ENCODE results near the gene ZNF846. TPM values are rescaled to one million over a fixed set of nuclear protein-coding genes. Genes with fewer than 3 reads are reported as not detected.

Gene ZNF846
- total RNA-seq, 4 donors from 2014 or later, result 8.7 to 15.5 (median 10.4) TPM

DNA sequence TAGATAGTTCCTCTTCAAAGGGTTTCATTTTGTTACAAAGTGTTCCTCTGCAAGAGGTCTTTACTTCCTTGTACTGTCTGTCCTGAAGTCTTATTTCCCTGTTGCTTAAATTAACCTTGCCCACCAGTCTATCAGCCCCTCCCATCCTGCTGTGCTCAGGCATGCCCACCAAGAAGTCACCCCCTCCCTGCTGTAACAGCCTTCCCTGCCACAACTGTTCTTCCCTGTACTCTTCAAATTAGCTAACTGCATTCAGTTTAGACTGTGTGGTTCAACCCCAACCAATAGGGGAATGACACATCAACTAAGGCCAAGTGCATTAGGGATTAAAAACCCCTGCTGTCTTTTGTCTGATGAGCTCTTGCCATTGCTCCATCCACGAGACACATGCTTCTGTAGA lies 59.2 kb downstream of the ZNF846 start:
- no peak overlapping the region for H3K4me3 ChIP-seq (ENCODE audit: low read depth, poor library complexity, severe bottlenecking)
- TF ChIP-seq, protein P1, sequence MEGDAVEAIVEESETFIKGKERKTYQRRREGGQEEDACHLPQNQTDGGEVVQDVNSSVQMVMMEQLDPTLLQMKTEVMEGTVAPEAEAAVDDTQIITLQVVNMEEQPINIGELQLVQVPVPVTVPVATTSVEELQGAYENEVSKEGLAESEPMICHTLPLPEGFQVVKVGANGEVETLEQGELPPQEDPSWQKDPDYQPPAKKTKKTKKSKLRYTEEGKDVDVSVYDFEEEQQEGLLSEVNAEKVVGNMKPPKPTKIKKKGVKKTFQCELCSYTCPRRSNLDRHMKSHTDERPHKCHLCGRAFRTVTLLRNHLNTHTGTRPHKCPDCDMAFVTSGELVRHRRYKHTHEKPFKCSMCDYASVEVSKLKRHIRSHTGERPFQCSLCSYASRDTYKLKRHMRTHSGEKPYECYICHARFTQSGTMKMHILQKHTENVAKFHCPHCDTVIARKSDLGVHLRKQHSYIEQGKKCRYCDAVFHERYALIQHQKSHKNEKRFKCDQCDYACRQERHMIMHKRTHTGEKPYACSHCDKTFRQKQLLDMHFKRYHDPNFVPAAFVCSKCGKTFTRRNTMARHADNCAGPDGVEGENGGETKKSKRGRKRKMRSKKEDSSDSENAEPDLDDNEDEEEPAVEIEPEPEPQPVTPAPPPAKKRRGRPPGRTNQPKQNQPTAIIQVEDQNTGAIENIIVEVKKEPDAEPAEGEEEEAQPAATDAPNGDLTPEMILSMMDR (IDR thresholded peaks at IDR 0.05), result no peak
- TF ChIP-seq POLR2A (IDR thresholded peaks at IDR 0.05), result no peak
- intact Hi-C loops (cut with DNase I; ENCODE audit: low total_unique reads), result no loop called here
- DNase-seq (ENCODE audit: low spot score in 2 of 2), result peak in 1 of 2 donors; percentile 18
- WGBS, 2 donors, result 29 to 31% methylated on average over 1 of the region's 1 CpG

DNA sequence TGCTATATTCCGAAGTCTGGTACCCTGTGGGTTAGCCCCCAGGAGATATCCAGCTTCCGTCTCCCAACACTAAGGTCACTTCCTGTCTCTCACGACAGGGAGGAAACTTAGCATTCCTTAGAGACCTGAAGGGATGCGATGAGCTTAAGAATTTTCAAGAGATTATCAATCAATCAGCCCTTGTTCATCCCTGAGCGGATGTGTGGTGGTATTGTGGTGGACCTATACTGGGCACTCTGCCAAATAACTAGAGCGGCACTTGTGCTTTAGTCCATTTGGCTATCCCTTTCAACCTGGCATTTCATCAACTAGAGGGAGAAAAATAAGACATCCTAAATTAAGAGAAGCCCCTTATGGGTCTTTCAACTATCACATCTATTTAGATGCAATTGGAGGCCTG lies 62.7 kb downstream of the ZNF846 start:
- no peak overlapping the region for H3K4me3 ChIP-seq (ENCODE audit: low read depth, poor library complexity, severe bottlenecking)
- 71 to 72% methylated on average over 6 of the region's 6 CpGs for WGBS, 2 donors
- DNase-seq (ENCODE audit: low spot score in 2 of 2), result no peak
- TF ChIP-seq, protein P1 (IDR thresholded peaks at IDR 0.05), result no peak
- TF ChIP-seq POLR2A (IDR thresholded peaks at IDR 0.05), result no peak
- intact Hi-C loops (cut with DNase I; ENCODE audit: low total_unique reads), result no loop called here

DNA sequence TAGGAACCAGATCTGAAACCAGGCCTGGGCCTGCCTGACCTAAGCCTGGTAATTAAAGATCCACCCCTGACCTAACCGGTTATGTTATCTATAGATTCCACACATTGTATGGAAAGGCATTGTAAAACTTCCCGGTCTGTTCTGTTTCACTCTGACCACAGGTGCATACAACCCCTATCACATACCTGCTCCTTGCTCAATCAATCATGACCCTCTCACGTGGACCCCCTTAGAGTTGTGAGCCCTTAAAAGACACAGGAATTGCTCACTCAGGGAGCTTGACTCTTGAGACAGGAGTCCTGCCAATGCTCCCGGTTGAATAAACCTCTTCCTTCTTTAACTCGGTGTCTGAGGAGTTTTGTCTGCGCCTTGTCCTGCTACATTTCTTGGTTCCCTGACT lies 66.4 kb downstream of the ZNF846 start:
- intact Hi-C loops (cut with DNase I; ENCODE audit: low total_unique reads), result no loop called here
- WGBS, 2 donors, result 81 to 87% methylated on average over 6 of the region's 6 CpGs

More for the DNA sequence above, 66.4 kb downstream of the ZNF846 start:
- no peak overlapping the region for H3K4me3 ChIP-seq (ENCODE audit: low read depth, poor library complexity, severe bottlenecking)
- TF ChIP-seq, protein P1 (IDR thresholded peaks at IDR 0.05), result no peak
- TF ChIP-seq POLR2A (IDR thresholded peaks at IDR 0.05), result no peak
- DNase-seq (ENCODE audit: low spot score in 2 of 2), result no peak

Other genes with a start within 250 kb of the ZNF846 start
- gene ZNF426, start 230.1 kb downstream of the ZNF846 start, total RNA-seq, result 10 to 100 TPM in 2 of 4 donors, 1 to 10 TPM in 2; 4.6 to 15.7 (median 9.5) TPM
- gene ZNF121, start 184.2 kb downstream of the ZNF846 start, total RNA-seq, result 10 to 100 TPM; 28.1 to 44.6 (median 31.2) TPM
- gene ZNF561, start 147.5 kb downstream of the ZNF846 start, total RNA-seq, result 10 to 100 TPM; 31.3 to 55.0 (median 40.7) TPM
- 10 to 100 TPM; 11.9 to 22.2 (median 14.0) TPM for gene ZNF562, start 93.6 kb downstream of the ZNF846 start, total RNA-seq
- gene FBXL12, start 50.3 kb upstream of the ZNF846 start, total RNA-seq, result 10 to 100 TPM; 13.8 to 28.7 (median 23.5) TPM
- 100 to 1,000 TPM; 339 to 596 (median 390) TPM for gene UBL5, start 59.2 kb upstream of the ZNF846 start, total RNA-seq
- gene PIN1, start 66.6 kb upstream of the ZNF846 start, total RNA-seq, result 10 to 100 TPM; 67.8 to 97.7 (median 79.6) TPM
- gene OLFM2, start 167.8 kb upstream of the ZNF846 start, total RNA-seq, result 100 to 1,000 TPM in 3 of 4 donors, 10 to 100 TPM in 1; 94.8 to 157 (median 112) TPM
- gene COL5A3, start 241.8 kb upstream of the ZNF846 start, total RNA-seq, result 10 to 100 TPM; 11.9 to 31.9 (median 20.7) TPM
- not detected for gene RDH8, start 244.7 kb upstream of the ZNF846 start, total RNA-seq